HG03135 (cell line): Measurements from ENCODE around the gene ZNF518A.

Experiments
- ATAC-seq: cut with Tn5 transposase; IDR thresholded peaks from one replicate; pipeline ENCODE4 v1.9.1; 2021; ENCODE audit warnings: mild to moderate bottlenecking, moderate library complexity; ENCODE audit not compliant: unreplicated experiment

Gene ZNF518A

GRCh38 chr10:96129387-96130325, at the start of gene ZNF518A:
Gene ZNF518A (plus strand): TSS chr10:96130297. CDS start chr10:96156323, 26,026 bp downstream.
- peak; percentile 76 for ATAC-seq

GRCh38 chr10:96082153-96082552, 47.9 kb upstream of the ZNF518A start:
- no peak for ATAC-seq

GRCh38 chr10:96082748-96083147, 47.3 kb upstream of the ZNF518A start:
- no peak for ATAC-seq

- ATAC-seq, result no peak
These were observed 41.0 kb upstream of the ZNF518A start for GRCh38 chr10:96089116-96089515.

- ATAC-seq, result peak; percentile 91
These were observed 40.2 kb upstream of the ZNF518A start for GRCh38 chr10:96089670-96090462.

GRCh38 chr10:96090463-96090800, 39.7 kb upstream of the ZNF518A start:
- ATAC-seq, result no peak

- ATAC-seq, result no peak
These were observed 36.9 kb upstream of the ZNF518A start for GRCh38 chr10:96092999-96093767.

- no peak for ATAC-seq
These were observed 36.1 kb upstream of the ZNF518A start for GRCh38 chr10:96093948-96094347.

- ATAC-seq, result no peak
These were observed 33.1 kb upstream of the ZNF518A start for GRCh38 chr10:96096958-96097357.

GRCh38 chr10:96097865-96098264, 32.2 kb upstream of the ZNF518A start:
- no peak for ATAC-seq

- ATAC-seq, result no peak
These were observed 22.5 kb upstream of the ZNF518A start for GRCh38 chr10:96107623-96108038.

GRCh38 chr10:96112531-96112930, 17.6 kb upstream of the ZNF518A start:
- no peak for ATAC-seq

GRCh38 chr10:96118604-96119450, 11.3 kb upstream of the ZNF518A start:
- ATAC-seq, result no peak

- ATAC-seq, result no peak
These were observed 7.3 kb upstream of the ZNF518A start for GRCh38 chr10:96122824-96123223.

- no peak for ATAC-seq
These were observed 5.6 kb upstream of the ZNF518A start for GRCh38 chr10:96124230-96125141.

GRCh38 chr10:96125142-96125515, 5.0 kb upstream of the ZNF518A start:
- no peak for ATAC-seq

- peak; percentile 58 for ATAC-seq
These were observed 364 bp downstream of the ZNF518A start for GRCh38 chr10:96130326-96130995.

- ATAC-seq, result no peak
These were observed 1.5 kb downstream of the ZNF518A start for GRCh38 chr10:96131621-96132020.

GRCh38 chr10:96133135-96133534, 3.0 kb downstream of the ZNF518A start:
- ATAC-seq, result no peak
